Small intestine (tissue), 7 donors: ENCODE results near the gene ZGPAT. TPM values are rescaled to one million over a fixed set of nuclear protein-coding genes. Genes with fewer than 3 reads are reported as not detected.

Experiments
- DNase-seq, 2 donors: peaks; one replicate each; pipeline versions ENCODE4 v3.0.0 to v3.0.0-alpha.2; 2013
- FAIRE-seq: peaks from 2 replicates; lab custom pipeline; 2012; peaks lifted over from hg19 to GRCh38; lab: Jason Lieb, UNC
- H3K27ac ChIP-seq, 3 donors: one replicate each; pipeline ENCODE4 v1.5.1; 2013; ENCODE audit warnings: low read length in 2 of 3, mild to moderate bottlenecking in 2 of 3, control low read depth in 1 of 3, inconsistent platforms in 1 of 3, low read depth in 1 of 3, moderate library complexity in 1 of 3
- H3K27me3 ChIP-seq, 3 donors: one replicate each; pipeline ENCODE4 v1.6.1; 2013; ENCODE audit warnings: low read length in 3 of 3, inconsistent platforms in 1 of 3; ENCODE audit not compliant: control insufficient read depth in 3 of 3, insufficient read depth in 3 of 3
- H3K36me3 ChIP-seq, 3 donors: one replicate each; pipeline ENCODE4 v1.6.1; 2013; ENCODE audit warnings: low read length in 3 of 3, inconsistent platforms in 1 of 3, low read depth in 1 of 3, mild to moderate bottlenecking in 1 of 3, moderate library complexity in 1 of 3; ENCODE audit not compliant: control insufficient read depth in 3 of 3, insufficient read depth in 2 of 3
- H3K4me1 ChIP-seq, 3 donors: one replicate each; pipeline ENCODE4 v1.6.1; 2013; ENCODE audit warnings: low read length in 2 of 3, inconsistent platforms in 1 of 3, low read depth in 1 of 3, mild to moderate bottlenecking in 1 of 3, moderate library complexity in 1 of 3; ENCODE audit not compliant: control insufficient read depth in 3 of 3, insufficient read depth in 2 of 3
- H3K4me3 ChIP-seq, 3 donors: one replicate each; pipeline ENCODE4 v1.5.1; 2013; ENCODE audit warnings: low read length in 3 of 3, control low read depth in 1 of 3, inconsistent platforms in 1 of 3, low read depth in 1 of 3, mild to moderate bottlenecking in 1 of 3, moderate library complexity in 1 of 3
- H3K9me3 ChIP-seq, 2 donors: one replicate each; pipeline ENCODE4 v1.6.1; 2013; ENCODE audit warnings: low read depth in 1 of 2, low read length in 1 of 2; ENCODE audit not compliant: control insufficient read depth in 2 of 2, insufficient read depth in 1 of 2
- WGBS, 3 donors: extraction: QIAGEN DNeasy Blood & Tissue Kit; methylation state at CpG; one replicate each; pipeline ENCODE4 v1.1.7; 2013; 5-methylcytosine and 5-hydroxymethylcytosine counted together
- polyA plus RNA-seq, 4 donors: library from polyadenylated mRNA; stranded (reverse) in 3 of 4; unstranded in 1 of 4; fragments of 200-250 nt in 3 of 4; fragments of 120-200 nt in 1 of 4; gene quantifications; one replicate each; pipeline versions ENCODE4 v1.2.1 to v1.2.3, GENCODE V29; 2013
- donor health status: healthy with polysubstance abuse.
- donor health status: control.
- donor health status: control.
- donor health status: Bipolar disorder and iron deficiency.
- donor health status: healthy.

ZGPAT gene
- polyA plus RNA-seq, 4 donors, result 20.5 to 39.8 (median 30.6) TPM

- Histone ChIP-seq H3K9me3 (no peaks in the 10 kb centered on the region), H3K4me1 (no peaks in the 10 kb centered on the region), H3K4me3 (no peak overlapping the region), H3K36me3 (peaks cover 0 to 53% (median 8%) of the 10 kb centered on the region in 3 donors), H3K27ac (no peak overlapping the region), H3K27me3 (no peaks in the 10 kb centered on the region)
- whole genome bisulfite sequencing, 3 donors, result 93 to 100% (median 99%) methylated on average over 9 to 10 of the region's 10 CpGs
- FAIRE-seq, result no peak
- no peak for DNase-seq
These were observed 35.2 kb upstream of the ZGPAT start for GRCh38 chr20:63672666-63673065.

GRCh38 chr20:63673951-63674350 lies 33.9 kb upstream of the ZGPAT start:
- H3K27me3 ChIP-seq, result no peaks in the 10 kb centered on the region
- peaks cover 0 to 52% (median 2%) of the 10 kb centered on the region in 3 donors for H3K36me3 ChIP-seq
- DNase-seq, result no peak
- FAIRE-seq, result no peak
- no peaks in the 10 kb centered on the region for H3K9me3 ChIP-seq
- no peak overlapping the region for H3K4me3 ChIP-seq
- 90 to 97% (median 94%) methylated on average over 14 of the region's 14 CpGs for WGBS, 3 donors
- no peak overlapping the region for H3K27ac ChIP-seq
- H3K4me1 ChIP-seq, result no peaks in the 10 kb centered on the region

GRCh38 chr20:63675681-63676368 lies 32.0 kb upstream of the ZGPAT start:
- no peak for DNase-seq
- Histone ChIP-seq H3K36me3 (peaks cover 3 to 66% (median 5%) of the 10 kb centered on the region in 3 donors), H3K27me3 (no peaks in the 10 kb centered on the region), H3K4me3 (no peak overlapping the region), H3K4me1 (no peaks in the 10 kb centered on the region), H3K9me3 (no peaks in the 10 kb centered on the region), H3K27ac (no peak overlapping the region)
- 93 to 95% (median 93%) methylated on average over 18 to 20 of the region's 20 CpGs for WGBS, 3 donors
- no peak for FAIRE-seq

GRCh38 chr20:63678071-63678470 lies 29.8 kb upstream of the ZGPAT start:
- H3K4me3 ChIP-seq, result no peak overlapping the region
- no peaks in the 10 kb centered on the region for H3K4me1 ChIP-seq
- no peak for DNase-seq
- H3K36me3 ChIP-seq, result peaks cover 3 to 75% (median 6%) of the 10 kb centered on the region in 3 donors
- no peak for FAIRE-seq
- no peak overlapping the region for H3K27ac ChIP-seq
- H3K9me3 ChIP-seq, result no peaks in the 10 kb centered on the region
- 87 to 93% (median 92%) methylated on average over 13 of the region's 13 CpGs for WGBS, 3 donors
- H3K27me3 ChIP-seq, result no peaks in the 10 kb centered on the region

GRCh38 chr20:63678667-63679465 lies 29.0 kb upstream of the ZGPAT start:
- Histone ChIP-seq H3K27ac (no peak overlapping the region), H3K4me3 (no peak overlapping the region), H3K4me1 (no peaks in the 10 kb centered on the region), H3K36me3 (peaks cover 3 to 77% (median 6%) of the 10 kb centered on the region in 3 donors), H3K27me3 (no peaks in the 10 kb centered on the region), H3K9me3 (no peaks in the 10 kb centered on the region)
- WGBS, 3 donors, result 90 to 91% (median 90%) methylated on average over 36 to 38 of the region's 38 CpGs
- no peak for FAIRE-seq
- DNase-seq, result no peak

- Histone ChIP-seq H3K27me3 (no peaks in the 10 kb centered on the region), H3K36me3 (peaks cover 3 to 72% (median 6%) of the 10 kb centered on the region in 3 donors), H3K27ac (no peak overlapping the region), H3K9me3 (no peaks in the 10 kb centered on the region), H3K4me1 (no peaks in the 10 kb centered on the region), H3K4me3 (no peak overlapping the region)
- no peak for FAIRE-seq
- 91 to 92% (median 91%) methylated on average over 19 of the region's 19 CpGs for WGBS, 3 donors
- DNase-seq, result no peak
These were observed 28.0 kb upstream of the ZGPAT start for GRCh38 chr20:63679799-63680305.

- Histone ChIP-seq H3K36me3 (peaks cover 3 to 72% (median 6%) of the 10 kb centered on the region in 3 donors), H3K4me3 (no peak overlapping the region), H3K27ac (no peak overlapping the region), H3K4me1 (no peaks in the 10 kb centered on the region), H3K27me3 (no peaks in the 10 kb centered on the region), H3K9me3 (no peaks in the 10 kb centered on the region)
- no peak for FAIRE-seq
- WGBS, 3 donors, result 91 to 97% (median 96%) methylated on average over 13 of the region's 13 CpGs
- DNase-seq, result no peak
These were observed 27.4 kb upstream of the ZGPAT start for GRCh38 chr20:63680427-63680826.

- DNase-seq, result no peak
- no peak for FAIRE-seq
- Histone ChIP-seq H3K4me3 (no peak overlapping the region), H3K27ac (no peak overlapping the region), H3K9me3 (no peaks in the 10 kb centered on the region), H3K36me3 (peaks cover 3 to 70% (median 6%) of the 10 kb centered on the region in 3 donors), H3K4me1 (peaks cover 0 to 2% (median 0%) of the 10 kb centered on the region in 3 donors), H3K27me3 (no peaks in the 10 kb centered on the region)
- WGBS, 3 donors, result 87 to 92% (median 88%) methylated on average over 23 of the region's 23 CpGs
These were observed 26.8 kb upstream of the ZGPAT start for GRCh38 chr20:63680857-63681608.
